Keratinocyte (primary cell): ENCODE data around the gene KCNJ15. TPM values are rescaled to one million over a fixed set of nuclear protein-coding genes. Genes with fewer than 3 reads are reported as not detected.

Experiments used
- DNase-seq: peaks from one replicate; pipeline ENCODE4 v3.0.0-alpha.2; 2011; ENCODE audit warnings: low read depth, missing footprints, low spot score
- FAIRE-seq: peaks from 2 replicates; lab custom pipeline; 2011; peaks lifted over from hg19 to GRCh38; lab: Jason Lieb, UNC
- H2AFZ ChIP-seq: 2 replicates; pipeline ENCODE4 v1.6.0; 2012; ENCODE audit warnings: low read length, control low read depth, inconsistent platforms; ENCODE audit not compliant: control insufficient read depth
- H3K27ac ChIP-seq: 2 replicates; pipeline ENCODE4 v1.5.1; 2011; ENCODE audit warnings: low read length; ENCODE audit not compliant: control insufficient read depth, insufficient read depth
- H3K27me3 ChIP-seq: 3 replicates; pipeline ENCODE4 v1.6.0; 2011; ENCODE audit warnings: low read length; ENCODE audit not compliant: control insufficient read depth, insufficient read depth; ENCODE audit errors: extremely low read depth
- H3K36me3 ChIP-seq, 2 experiments: 2 replicates in 1 of 2; 3 replicates in 1 of 2; pipeline ENCODE4 v1.5.1; 2011; ENCODE audit warnings: low read length in 2 of 2, mild to moderate bottlenecking in 1 of 2; ENCODE audit not compliant: control insufficient read depth in 2 of 2, insufficient read depth in 2 of 2; ENCODE audit errors: extremely low read depth in 1 of 2
- H3K4me1 ChIP-seq: 3 replicates; pipeline ENCODE4 v1.5.1; 2011; ENCODE audit warnings: low read length; ENCODE audit not compliant: control insufficient read depth, insufficient read depth; ENCODE audit errors: extremely low read depth
- H3K4me2 ChIP-seq: 3 replicates; pipeline ENCODE4 v1.6.0; 2011; ENCODE audit warnings: low read depth, low read length; ENCODE audit not compliant: control insufficient read depth, insufficient read depth; ENCODE audit errors: extremely low read depth
- H3K4me3 ChIP-seq, 3 experiments: fragments of 200-600 bp in 1 of 3; sonication (generic) in 1 of 3; 2 replicates in 2 of 3; 3 replicates in 1 of 3; pipeline ENCODE4 v1.5.1; 2011 to 2016; ENCODE audit warnings: low read length in 3 of 3, mild to moderate bottlenecking in 3 of 3, control low read depth in 2 of 3, inconsistent platforms in 1 of 3, low read depth in 1 of 3, mixed read lengths in 1 of 3, mixed run types in 1 of 3, moderate library complexity in 1 of 3; ENCODE audit not compliant: control insufficient read depth in 2 of 3, insufficient read depth in 2 of 3; ENCODE audit errors: extremely low read depth in 1 of 3
- H3K79me2 ChIP-seq: 2 replicates; pipeline ENCODE4 v1.6.0; 2012; ENCODE audit warnings: low read length; ENCODE audit not compliant: control insufficient read depth, insufficient read depth
- H3K9ac ChIP-seq: 3 replicates; pipeline ENCODE4 v1.6.0; 2011; ENCODE audit warnings: low read length; ENCODE audit not compliant: control insufficient read depth, insufficient read depth; ENCODE audit errors: extremely low read depth
- H3K9me1 ChIP-seq: 3 replicates; pipeline ENCODE4 v1.6.0; 2011; ENCODE audit warnings: low read length; ENCODE audit not compliant: control insufficient read depth, insufficient read depth; ENCODE audit errors: extremely low read depth
- H3K9me3 ChIP-seq: 2 replicates; pipeline ENCODE4 v1.5.1; 2012; ENCODE audit warnings: low read depth, low read length; ENCODE audit not compliant: control insufficient read depth
- H4K20me1 ChIP-seq: 3 replicates; pipeline ENCODE4 v1.6.0; 2011; ENCODE audit warnings: low read length; ENCODE audit not compliant: control insufficient read depth, insufficient read depth; ENCODE audit errors: extremely low read depth
- EZH2 ChIP-seq: IDR thresholded peaks from one replicate; pipeline ENCODE4 v1.6.1; 2012; ENCODE audit warnings: inconsistent platforms, mild to moderate bottlenecking, low read length, moderate library complexity
- dilution Hi-C: fragments of 300-500 bp; cut with MboI; formaldehyde crosslinking; loops from one replicate; pipeline ENCODE4 v1.7.0; 2020; ENCODE audit warnings: low sequenced_read_pairs; ENCODE audit not compliant: extremely low pct_ligation_motif_present
- polyA plus RNA-seq, 5 experiments: library from polyadenylated mRNA; depleted of rRNA in 3 of 5; stranded (reverse) in 3 of 5; stranded (forward) in 1 of 5; unstranded in 1 of 5; fragments of >200 nt; gene quantifications; 1 replicate in 1 of 5; 2 replicates in 3 of 5; 3 replicates in 1 of 5; pipeline versions ENCODE4 v1.2.1 to v1.2.3, GENCODE V29; 2011 to 2012; ENCODE audit warnings: missing spikeins in 2 of 5, low read depth in 1 of 5, low replicate concordance in 1 of 5
- TF ChIP-seq, protein P1 (sequence below), 3 experiments: IDR thresholded peaks in 1 of 3; conservative IDR thresholded peaks in 1 of 3; optimal IDR thresholded peaks in 1 of 3; 2 replicates in 2 of 3; 3 replicates in 1 of 3; pipeline versions ENCODE3 to v1.5.1; 2011; ENCODE audit warnings: low read length in 3 of 3, mild to moderate bottlenecking in 3 of 3, moderate library complexity in 2 of 3, control low read depth in 1 of 3, inconsistent platforms in 1 of 3; ENCODE audit not compliant: insufficient read depth in 2 of 3; ENCODE audit errors: extremely low read depth in 1 of 3

The KCNJ15 gene
- polyA plus RNA-seq, 1 donor (not counting 4 experiments of a cell fraction or from before 2014, with no cell fraction given) = 76.3 TPM

DNA sequence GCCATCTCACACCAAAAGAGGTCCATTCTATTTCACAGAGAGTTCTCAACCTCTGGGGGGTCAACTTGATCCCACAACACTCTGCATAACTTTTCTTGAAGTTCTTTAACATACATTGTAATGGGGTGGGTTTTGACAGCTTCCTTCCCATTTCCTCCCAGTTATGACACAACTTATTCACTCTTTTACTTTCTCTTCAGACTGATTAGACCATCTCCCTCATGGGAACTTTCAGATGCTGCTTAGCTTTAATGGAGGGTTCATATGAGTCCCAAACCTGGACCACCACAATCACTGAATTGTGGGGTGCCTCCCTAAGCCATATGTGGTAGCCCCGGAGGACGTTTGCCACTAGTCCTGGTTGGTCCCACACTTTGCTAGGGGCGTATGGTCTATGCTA, 28.3 kb upstream of the KCNJ15 start:
- peaks cover 18% of the 10 kb centered on the region for H3K9me3 ChIP-seq
- dilution Hi-C loops = no loop called here

DNA sequence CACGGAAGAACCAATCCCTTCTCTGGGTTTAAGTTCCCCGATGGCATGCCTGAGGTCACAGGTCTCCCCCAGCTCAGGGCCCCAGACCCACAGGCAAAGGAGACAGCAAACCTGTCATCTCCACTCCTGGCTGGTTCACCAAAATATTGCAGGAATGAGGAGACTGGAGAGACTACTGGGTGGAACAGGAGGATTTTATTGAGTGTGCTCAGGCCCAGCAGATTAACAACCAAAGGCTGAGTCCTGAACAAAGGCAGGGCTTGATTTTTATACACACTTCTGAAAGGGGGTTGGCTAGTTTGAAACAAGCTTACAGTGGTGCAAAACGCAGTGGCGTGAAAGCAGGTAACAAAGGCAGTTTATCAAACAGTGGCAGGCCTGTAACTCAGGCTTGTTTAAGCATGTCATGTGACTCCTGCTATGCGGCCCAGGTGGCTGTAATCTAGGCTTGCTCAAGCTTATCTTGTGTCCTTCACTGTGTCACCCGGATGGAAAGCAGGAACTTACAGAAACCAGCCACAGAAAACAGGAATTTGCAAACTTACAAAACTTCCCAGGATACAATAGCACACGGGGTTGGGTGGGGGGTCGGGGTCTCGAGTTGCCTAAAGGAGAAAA, 27.4 kb upstream of the KCNJ15 start:
- FAIRE-seq (peak; percentile 36), DNase-seq (no peak)
- no peaks in the 10 kb centered on the region for H3K36me3 ChIP-seq
- dilution Hi-C loops = no loop called here
- H3K4me1 ChIP-seq = peaks cover 16% of the 10 kb centered on the region
- H4K20me1 ChIP-seq = no peaks in the 10 kb centered on the region
- no peaks in the 10 kb centered on the region for H3K27me3 ChIP-seq
- no peak overlapping the region for H3K9ac ChIP-seq
- peaks cover 17% of the 10 kb centered on the region for H3K9me3 ChIP-seq
- TF ChIP-seq EZH2 = no peak
- TF ChIP-seq, protein P1, sequence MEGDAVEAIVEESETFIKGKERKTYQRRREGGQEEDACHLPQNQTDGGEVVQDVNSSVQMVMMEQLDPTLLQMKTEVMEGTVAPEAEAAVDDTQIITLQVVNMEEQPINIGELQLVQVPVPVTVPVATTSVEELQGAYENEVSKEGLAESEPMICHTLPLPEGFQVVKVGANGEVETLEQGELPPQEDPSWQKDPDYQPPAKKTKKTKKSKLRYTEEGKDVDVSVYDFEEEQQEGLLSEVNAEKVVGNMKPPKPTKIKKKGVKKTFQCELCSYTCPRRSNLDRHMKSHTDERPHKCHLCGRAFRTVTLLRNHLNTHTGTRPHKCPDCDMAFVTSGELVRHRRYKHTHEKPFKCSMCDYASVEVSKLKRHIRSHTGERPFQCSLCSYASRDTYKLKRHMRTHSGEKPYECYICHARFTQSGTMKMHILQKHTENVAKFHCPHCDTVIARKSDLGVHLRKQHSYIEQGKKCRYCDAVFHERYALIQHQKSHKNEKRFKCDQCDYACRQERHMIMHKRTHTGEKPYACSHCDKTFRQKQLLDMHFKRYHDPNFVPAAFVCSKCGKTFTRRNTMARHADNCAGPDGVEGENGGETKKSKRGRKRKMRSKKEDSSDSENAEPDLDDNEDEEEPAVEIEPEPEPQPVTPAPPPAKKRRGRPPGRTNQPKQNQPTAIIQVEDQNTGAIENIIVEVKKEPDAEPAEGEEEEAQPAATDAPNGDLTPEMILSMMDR (optimal IDR thresholded peaks at IDR 0.05 in 1 of 3, IDR thresholded peaks at IDR 0.05 in 1 of 3, conservative IDR thresholded peaks at IDR 0.05 in 1 of 3; ENCODE audit: extremely low read depth in 1 of 3, insufficient read depth in 2 of 3, low read length in 3 of 3) = no peak
- H2AFZ ChIP-seq = no peak overlapping the region
- H3K4me2 ChIP-seq = no peak overlapping the region
- no peaks in the 10 kb centered on the region for H3K9me1 ChIP-seq
- no peak overlapping the region for H3K27ac ChIP-seq
- H3K4me3 ChIP-seq = no peak overlapping the region
- no peaks in the 10 kb centered on the region for H3K79me2 ChIP-seq

More for the DNA sequence above, 28.3 kb upstream of the KCNJ15 start:
- no peak for DNase-seq
- Histone ChIP-seq H3K4me2 (peak overlapping the region; percentile 4), H3K36me3 (no peaks in the 10 kb centered on the region), H3K4me3 (no peak overlapping the region), H3K27ac (no peak overlapping the region), H3K27me3 (no peaks in the 10 kb centered on the region), H3K9me1 (no peaks in the 10 kb centered on the region), H3K9ac (no peak overlapping the region), H2AFZ (no peak overlapping the region), H3K79me2 (no peaks in the 10 kb centered on the region), H3K4me1 (peaks cover 9% of the 10 kb centered on the region), H4K20me1 (no peaks in the 10 kb centered on the region)
- FAIRE-seq = no peak
- TF ChIP-seq EZH2 = no peak
- TF ChIP-seq, protein P1 (optimal IDR thresholded peaks at IDR 0.05 in 1 of 3, IDR thresholded peaks at IDR 0.05 in 1 of 3, conservative IDR thresholded peaks at IDR 0.05 in 1 of 3; ENCODE audit: extremely low read depth in 1 of 3, insufficient read depth in 2 of 3, low read length in 3 of 3) = no peak
